Activated CD4-positive, alpha-beta T cell treated with anti-CD3 and anti-CD28 coated beads for 24 hours (primary cell): Measurements from ENCODE around the gene PPIP5K2.
A peak's percentile ranks its signal among the peaks of the same experiment; 100 is the strongest.
"Not testable (repeated sequence)": the region's sequence is repeated elsewhere in the genome, so short reads cannot be mapped to it uniquely, and the experiment has no call there.

Experiments used
- DNase-seq, 2 donors: peaks; one replicate each; pipeline ENCODE4 v3.0.0-alpha.2; 2020; ENCODE audit warnings: low read depth in 2 of 2

PPIP5K2 gene

GRCh38 chr5:103119765-103120606, at the start of gene PPIP5K2, which contains the start of gene GIN1:
Gene PPIP5K2, plus strand, starts transcription at chr5:103120301. Its CDS starts 9,289 bp downstream, at chr5:103129590.
Gene GIN1, minus strand, starts transcription at chr5:103120138. Its CDS starts 11,431 bp downstream, at chr5:103108707.
- peak; percentile 90 to 94 for DNase-seq

- DNase-seq: not testable (repeated sequence)
Measured at GRCh38 chr5:103073500-103073899, 46.6 kb upstream of the PPIP5K2 start.

- no peak for DNase-seq
Measured at GRCh38 chr5:103075442-103075841, 44.7 kb upstream of the PPIP5K2 start.

- no peak for DNase-seq
Measured at GRCh38 chr5:103079796-103080195, 40.3 kb upstream of the PPIP5K2 start.

GRCh38 chr5:103086547-103086946, 33.6 kb upstream of the PPIP5K2 start:
- no peak for DNase-seq

GRCh38 chr5:103089272-103089671, 30.8 kb upstream of the PPIP5K2 start:
- DNase-seq: no peak

GRCh38 chr5:103090791-103091190, 29.3 kb upstream of the PPIP5K2 start:
- DNase-seq: no peak

GRCh38 chr5:103092676-103093075, 27.4 kb upstream of the PPIP5K2 start:
- DNase-seq: no peak

- DNase-seq: no peak
Measured at GRCh38 chr5:103093727-103094126, 26.4 kb upstream of the PPIP5K2 start.

- DNase-seq: no peak
Measured at GRCh38 chr5:103094737-103095136, 25.4 kb upstream of the PPIP5K2 start.

- DNase-seq: no peak
Measured at GRCh38 chr5:103098993-103099392, 21.1 kb upstream of the PPIP5K2 start.

- DNase-seq: no peak
Measured at GRCh38 chr5:103101079-103101750, 18.9 kb upstream of the PPIP5K2 start.

GRCh38 chr5:103102234-103102633, 17.9 kb upstream of the PPIP5K2 start:
- no peak for DNase-seq

- DNase-seq: no peak
Measured at GRCh38 chr5:103108086-103108485, 12.0 kb upstream of the PPIP5K2 start.

GRCh38 chr5:103109277-103109676, 10.8 kb upstream of the PPIP5K2 start:
- no peak for DNase-seq

GRCh38 chr5:103110403-103110802, 9.7 kb upstream of the PPIP5K2 start:
- no peak for DNase-seq

GRCh38 chr5:103111468-103111867, 8.6 kb upstream of the PPIP5K2 start:
- no peak for DNase-seq

GRCh38 chr5:103112910-103113309, 7.2 kb upstream of the PPIP5K2 start:
- DNase-seq: no peak

GRCh38 chr5:103114440-103114839, 5.7 kb upstream of the PPIP5K2 start:
- DNase-seq: no peak

GRCh38 chr5:103117471-103117991, 2.6 kb upstream of the PPIP5K2 start:
- DNase-seq: no peak

GRCh38 chr5:103119070-103119764, 884 bp upstream of the PPIP5K2 start:
- no peak for DNase-seq

- DNase-seq: no peak
Measured at GRCh38 chr5:103120607-103121200, 603 bp downstream of the PPIP5K2 start.
